ENCODE measurements around the gene SUMF2. TPM values are rescaled to one million over a fixed set of nuclear protein-coding genes. Genes with fewer than 3 reads are reported as not detected.
"Not testable (repeated sequence)": the region's sequence is repeated elsewhere in the genome, so short reads cannot be mapped to it uniquely, and the experiment has no call there.

SUMF2 gene
- total RNA-seq, 2 donors from 2014 or later, result 112 to 113 TPM

- Mint-ChIP-seq H3K4me1 (peaks cover 17% of the 10 kb centered on the region), H3K27ac (peak overlapping the region; percentile 8)
- H3K4me3 Mint-ChIP-seq, result not testable (repeated sequence)
These were observed 40.1 kb downstream of the SUMF2 start for GRCh38 chr7:56104138-56104537.

GRCh38 chr7:56105508-56105907 lies 41.4 kb downstream of the SUMF2 start:
- no peaks in the 10 kb centered on the region for H3K9me3 ChIP-seq (ENCODE audit: control insufficient read depth, low read length, poor library complexity, severe bottlenecking)
- Mint-ChIP-seq H3K27me3 (no peaks in the 10 kb centered on the region), H3K4me3 (peak overlapping the region; percentile 97), H3K36me3 (ENCODE audit: low read depth) (no peaks in the 10 kb centered on the region), H3K27ac (peak overlapping the region; percentile 94), H3K4me1 (peaks cover 15% of the 10 kb centered on the region)
- DNase-seq (peak in 1 of 3 donors; percentile 16), ATAC-seq (no peak)

More at GRCh38 chr7:56104138-56104537, 40.1 kb downstream of the SUMF2 start:
- not testable (repeated sequence) for ATAC-seq; DNase-seq; H3K36me3 Mint-ChIP-seq (ENCODE audit: low read depth); H3K9me3 ChIP-seq (ENCODE audit: control insufficient read depth, low read length, poor library complexity, severe bottlenecking); H3K27me3 Mint-ChIP-seq

- ATAC-seq (peak; percentile 99), DNase-seq (peak; percentile 83 to 89 (median 85))
- peaks cover 15% of the 10 kb centered on the region for H3K4me1 Mint-ChIP-seq
- H3K27me3 Mint-ChIP-seq, result no peaks in the 10 kb centered on the region
- H3K9me3 ChIP-seq (ENCODE audit: control insufficient read depth, low read length, poor library complexity, severe bottlenecking), result no peaks in the 10 kb centered on the region
- no peaks in the 10 kb centered on the region for H3K36me3 Mint-ChIP-seq (ENCODE audit: low read depth)
- peak within 1 kb of the TSS; percentile 94 for H3K27ac Mint-ChIP-seq
- peak within 1 kb of the TSS; percentile 97 for H3K4me3 Mint-ChIP-seq
These were observed 42.3 kb downstream of the SUMF2 start, which contains the start of gene CHCHD2 for GRCh38 chr7:56106108-56107073. TSS of gene CHCHD2 (minus strand) at chr7:56106476. CDS start at chr7:56106413, 63 bp downstream.

GRCh38 chr7:56107954-56108258 lies 43.8 kb downstream of the SUMF2 start:
- H3K27me3 Mint-ChIP-seq, result no peaks in the 10 kb centered on the region
- H3K4me1 Mint-ChIP-seq, result peaks cover 15% of the 10 kb centered on the region
- ATAC-seq (no peak), DNase-seq (no peak)
- no peaks in the 10 kb centered on the region for H3K36me3 Mint-ChIP-seq (ENCODE audit: low read depth)
- H3K4me3 Mint-ChIP-seq, result no peak overlapping the region
- no peaks in the 10 kb centered on the region for H3K9me3 ChIP-seq (ENCODE audit: control insufficient read depth, low read length, poor library complexity, severe bottlenecking)
- H3K27ac Mint-ChIP-seq, result peak overlapping the region; percentile 94

- DNase-seq (no peak), ATAC-seq (no peak)
- H3K27me3 Mint-ChIP-seq, result peaks cover 9% of the 10 kb centered on the region
- no peak overlapping the region for H3K27ac Mint-ChIP-seq
- H3K9me3 ChIP-seq (ENCODE audit: control insufficient read depth, low read length, poor library complexity, severe bottlenecking), result no peaks in the 10 kb centered on the region
- no peaks in the 10 kb centered on the region for H3K36me3 Mint-ChIP-seq (ENCODE audit: low read depth)
- H3K4me1 Mint-ChIP-seq, result peaks cover 12% of the 10 kb centered on the region
- H3K4me3 Mint-ChIP-seq, result no peak overlapping the region
These were observed 46.5 kb downstream of the SUMF2 start for GRCh38 chr7:56110611-56111010.

- H3K27ac Mint-ChIP-seq; H3K4me3 Mint-ChIP-seq; H3K36me3 Mint-ChIP-seq (ENCODE audit: low read depth); H3K4me1 Mint-ChIP-seq; ATAC-seq; H3K9me3 ChIP-seq (ENCODE audit: control insufficient read depth, low read length, poor library complexity, severe bottlenecking); DNase-seq: not testable (repeated sequence)
- peaks cover 18% of the 10 kb centered on the region for H3K27me3 Mint-ChIP-seq
These were observed 48.2 kb downstream of the SUMF2 start for GRCh38 chr7:56112244-56112643.

- H3K27ac Mint-ChIP-seq, result no peak within 1 kb of the TSS
- no peak for ATAC-seq
These were observed 51.9 kb downstream of the SUMF2 start, which contains the start of gene NUPR2 for GRCh38 chr7:56115852-56116538. TSS of gene NUPR2 (minus strand) at chr7:56116417. CDS start at chr7:56116314, 103 bp downstream.

GRCh38 chr7:56121440-56121839 lies 57.4 kb downstream of the SUMF2 start:
- H3K27me3 Mint-ChIP-seq, result peaks cover 19% of the 10 kb centered on the region
- ATAC-seq (no peak), DNase-seq (no peak)
- no peak overlapping the region for H3K4me3 Mint-ChIP-seq
- H3K36me3 Mint-ChIP-seq (ENCODE audit: low read depth), result peaks cover 2% of the 10 kb centered on the region
- H3K9me3 ChIP-seq (ENCODE audit: control insufficient read depth, low read length, poor library complexity, severe bottlenecking), result no peaks in the 10 kb centered on the region
- no peak overlapping the region for H3K27ac Mint-ChIP-seq
- peaks cover 2% of the 10 kb centered on the region for H3K4me1 Mint-ChIP-seq

More at GRCh38 chr7:56115852-56116538, 51.9 kb downstream of the SUMF2 start, which contains the start of gene NUPR2:
- H3K9me3 ChIP-seq (ENCODE audit: control insufficient read depth, low read length, poor library complexity, severe bottlenecking), result no peaks in the 10 kb centered on the region
- no peak within 1 kb of the TSS for H3K4me3 Mint-ChIP-seq
- no peaks in the 10 kb centered on the region for H3K4me1 Mint-ChIP-seq
- DNase-seq, result no peak
- peaks cover 3% of the 10 kb centered on the region for H3K36me3 Mint-ChIP-seq (ENCODE audit: low read depth)
- H3K27me3 Mint-ChIP-seq, result peaks cover 29% of the 10 kb centered on the region

GRCh38 chr7:56124981-56125380 lies 60.9 kb downstream of the SUMF2 start:
- H3K4me1 Mint-ChIP-seq, result peaks cover 2% of the 10 kb centered on the region
- DNase-seq (no peak), ATAC-seq (no peak)
- H3K36me3 Mint-ChIP-seq (ENCODE audit: low read depth), result no peaks in the 10 kb centered on the region
- H3K4me3 Mint-ChIP-seq, result no peak overlapping the region
- H3K9me3 ChIP-seq (ENCODE audit: control insufficient read depth, low read length, poor library complexity, severe bottlenecking), result no peaks in the 10 kb centered on the region
- H3K27ac Mint-ChIP-seq, result no peak overlapping the region
- H3K27me3 Mint-ChIP-seq, result no peaks in the 10 kb centered on the region

- H3K4me1 Mint-ChIP-seq, result peaks cover 2% of the 10 kb centered on the region
- no peaks in the 10 kb centered on the region for H3K36me3 Mint-ChIP-seq (ENCODE audit: low read depth)
- DNase-seq (no peak), ATAC-seq (no peak)
- no peak overlapping the region for H3K4me3 Mint-ChIP-seq
- H3K27me3 Mint-ChIP-seq, result no peaks in the 10 kb centered on the region
- no peak overlapping the region for H3K27ac Mint-ChIP-seq
- H3K9me3 ChIP-seq (ENCODE audit: control insufficient read depth, low read length, poor library complexity, severe bottlenecking), result no peaks in the 10 kb centered on the region
These were observed 61.7 kb downstream of the SUMF2 start for GRCh38 chr7:56125831-56126230.

GRCh38 chr7:56127241-56127975 lies 63.3 kb downstream of the SUMF2 start:
- H3K4me1 Mint-ChIP-seq, result peaks cover 2% of the 10 kb centered on the region
- DNase-seq (no peak), ATAC-seq (no peak)
- no peaks in the 10 kb centered on the region for H3K9me3 ChIP-seq (ENCODE audit: control insufficient read depth, low read length, poor library complexity, severe bottlenecking)
- no peaks in the 10 kb centered on the region for H3K27me3 Mint-ChIP-seq
- no peak overlapping the region for H3K27ac Mint-ChIP-seq
- no peaks in the 10 kb centered on the region for H3K36me3 Mint-ChIP-seq (ENCODE audit: low read depth)
- no peak overlapping the region for H3K4me3 Mint-ChIP-seq

All from T-helper 17 cell (primary cell).